ENCODE data around the gene FAM184B. TPM values are rescaled to one million over a fixed set of nuclear protein-coding genes. Genes with fewer than 3 reads are reported as not detected.

The FAM184B gene
- total and polyA plus RNA-seq, 2 experiments from 2014 or later, result not detected

DNA sequence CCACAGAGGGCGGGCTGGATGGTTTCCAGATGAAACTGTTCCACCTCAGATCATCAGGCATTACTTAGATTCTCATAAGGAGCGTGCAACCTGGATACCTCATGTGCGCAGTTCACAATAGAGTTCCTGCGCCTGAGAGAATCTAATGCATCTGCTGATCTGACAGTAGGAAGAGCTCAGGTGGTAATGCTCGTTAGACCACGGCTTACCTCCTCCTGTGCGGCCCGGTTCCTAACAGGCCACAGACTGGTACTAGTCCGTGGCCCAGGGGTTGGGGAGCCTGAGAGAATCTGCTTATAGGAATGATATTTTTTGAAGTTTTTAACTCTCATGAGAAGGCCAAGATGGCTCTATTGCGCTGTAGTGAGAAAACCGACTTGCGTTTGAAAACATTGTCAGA, 34.7 kb upstream of the FAM184B start:
- 97% methylated on average over 12 of the region's 12 CpGs for WGBS (ENCODE audit: low lambda C conversion rate, missing lambda C conversion rate)
- no peak overlapping the region for H2AFZ ChIP-seq
- DNase-seq (ENCODE audit: low spot score), result no peak

DNA sequence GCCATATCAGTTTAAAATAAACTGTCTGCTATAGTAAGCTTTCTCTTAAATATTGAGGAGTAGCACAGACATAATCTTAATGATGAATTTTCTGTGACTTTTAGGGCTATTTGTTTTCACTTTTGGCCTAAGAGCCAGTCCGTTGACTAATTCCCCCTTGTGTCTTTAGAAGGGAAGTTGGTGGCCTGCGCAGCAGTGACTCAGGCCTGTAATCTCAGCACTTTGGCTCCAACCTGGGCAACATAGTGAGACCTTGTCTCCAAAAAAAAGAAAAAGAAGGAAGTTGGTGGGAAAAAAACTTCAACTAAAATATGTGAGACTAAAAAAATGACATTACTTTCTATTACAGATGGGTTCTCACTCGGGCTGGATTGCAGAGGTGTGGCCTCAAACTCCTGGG, 32.7 kb upstream of the FAM184B start:
- WGBS (ENCODE audit: low lambda C conversion rate, missing lambda C conversion rate), result 87% methylated on average over 3 of the region's 3 CpGs
- Histone ChIP-seq H3K27ac (no peak overlapping the region), H3K9me3 (ENCODE audit: low read depth) (no peaks in the 10 kb centered on the region), H3K4me3 (no peak overlapping the region), H3K4me1 (ENCODE audit: insufficient read depth) (peaks cover 3% of the 10 kb centered on the region), H3K9me2 (replicated peaks; ENCODE audit: insufficient read depth) (no peaks in the 10 kb centered on the region), H3K4me2 (no peak overlapping the region), H3K27me3 (no peaks in the 10 kb centered on the region), H4K20me1 (ENCODE audit: insufficient read depth, poor library complexity, severe bottlenecking) (peaks cover 10% of the 10 kb centered on the region), H3K36me3 (replicated peaks; ENCODE audit: insufficient read depth, low read depth) (no peaks in the 10 kb centered on the region), H3K79me2 (peaks cover 48% of the 10 kb centered on the region), H2AFZ (no peak overlapping the region)
- no peak for DNase-seq (ENCODE audit: low spot score)
- TF ChIP-seq EZH2 (IDR thresholded peaks at IDR 0.05; ENCODE audit: borderline replicate concordance) (no peak), EZH2phosphoT487 (IDR thresholded peaks at IDR 0.05; ENCODE audit: low read depth, severe bottlenecking, unreplicated experiment) (no peak)
- TF ChIP-seq, protein P1, sequence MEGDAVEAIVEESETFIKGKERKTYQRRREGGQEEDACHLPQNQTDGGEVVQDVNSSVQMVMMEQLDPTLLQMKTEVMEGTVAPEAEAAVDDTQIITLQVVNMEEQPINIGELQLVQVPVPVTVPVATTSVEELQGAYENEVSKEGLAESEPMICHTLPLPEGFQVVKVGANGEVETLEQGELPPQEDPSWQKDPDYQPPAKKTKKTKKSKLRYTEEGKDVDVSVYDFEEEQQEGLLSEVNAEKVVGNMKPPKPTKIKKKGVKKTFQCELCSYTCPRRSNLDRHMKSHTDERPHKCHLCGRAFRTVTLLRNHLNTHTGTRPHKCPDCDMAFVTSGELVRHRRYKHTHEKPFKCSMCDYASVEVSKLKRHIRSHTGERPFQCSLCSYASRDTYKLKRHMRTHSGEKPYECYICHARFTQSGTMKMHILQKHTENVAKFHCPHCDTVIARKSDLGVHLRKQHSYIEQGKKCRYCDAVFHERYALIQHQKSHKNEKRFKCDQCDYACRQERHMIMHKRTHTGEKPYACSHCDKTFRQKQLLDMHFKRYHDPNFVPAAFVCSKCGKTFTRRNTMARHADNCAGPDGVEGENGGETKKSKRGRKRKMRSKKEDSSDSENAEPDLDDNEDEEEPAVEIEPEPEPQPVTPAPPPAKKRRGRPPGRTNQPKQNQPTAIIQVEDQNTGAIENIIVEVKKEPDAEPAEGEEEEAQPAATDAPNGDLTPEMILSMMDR (IDR thresholded peaks at IDR 0.05; ENCODE audit: poor library complexity), result no peak

More for the DNA sequence above, 34.7 kb upstream of the FAM184B start:
- Histone ChIP-seq H3K9me3 (ENCODE audit: low read depth) (no peaks in the 10 kb centered on the region), H3K79me2 (peaks cover 37% of the 10 kb centered on the region), H3K27me3 (no peaks in the 10 kb centered on the region), H3K4me1 (ENCODE audit: insufficient read depth) (no peaks in the 10 kb centered on the region), H3K4me2 (no peak overlapping the region), H3K27ac (no peak overlapping the region), H3K9me2 (replicated peaks; ENCODE audit: insufficient read depth) (no peaks in the 10 kb centered on the region), H3K4me3 (no peak overlapping the region), H4K20me1 (ENCODE audit: insufficient read depth, poor library complexity, severe bottlenecking) (no peaks in the 10 kb centered on the region), H3K36me3 (replicated peaks; ENCODE audit: insufficient read depth, low read depth) (no peaks in the 10 kb centered on the region)
- TF ChIP-seq EZH2 (IDR thresholded peaks at IDR 0.05; ENCODE audit: borderline replicate concordance) (no peak), EZH2phosphoT487 (IDR thresholded peaks at IDR 0.05; ENCODE audit: low read depth, severe bottlenecking, unreplicated experiment) (no peak)
- TF ChIP-seq, protein P1 (IDR thresholded peaks at IDR 0.05; ENCODE audit: poor library complexity), result no peak

DNA sequence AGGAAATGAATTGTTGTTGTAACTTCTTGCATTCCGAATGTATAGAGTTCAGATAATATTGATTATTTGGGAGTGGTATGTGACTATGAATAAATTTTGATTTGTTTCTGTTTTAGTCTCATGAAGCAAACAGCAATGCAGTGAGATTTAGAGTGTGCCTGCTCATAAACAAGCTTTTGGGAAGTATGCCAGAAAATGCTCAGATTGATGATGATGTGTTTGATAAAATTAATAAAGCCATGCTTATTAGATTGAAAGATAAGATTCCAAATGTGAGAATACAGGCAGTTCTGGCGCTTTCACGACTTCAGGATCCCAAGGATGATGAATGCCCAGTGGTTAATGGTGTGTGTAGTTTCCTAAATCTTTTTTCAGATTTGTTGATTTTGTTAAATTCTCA, 31.4 kb upstream of the FAM184B start:
- H3K27me3 ChIP-seq, result no peaks in the 10 kb centered on the region
- peaks cover 14% of the 10 kb centered on the region for H3K4me1 ChIP-seq (ENCODE audit: insufficient read depth)
- no peaks in the 10 kb centered on the region for H3K9me2 ChIP-seq (replicated peaks; ENCODE audit: insufficient read depth)
- 83% methylated on average over 3 of the region's 3 CpGs for WGBS (ENCODE audit: low lambda C conversion rate, missing lambda C conversion rate)
- DNase-seq (ENCODE audit: low spot score), result no peak
- no peak overlapping the region for H3K4me3 ChIP-seq
- H3K36me3 ChIP-seq (replicated peaks; ENCODE audit: insufficient read depth, low read depth), result no peaks in the 10 kb centered on the region
- H3K9me3 ChIP-seq (ENCODE audit: low read depth), result no peaks in the 10 kb centered on the region
- no peak overlapping the region for H3K27ac ChIP-seq
- no peak for TF ChIP-seq EZH2phosphoT487 (IDR thresholded peaks at IDR 0.05; ENCODE audit: low read depth, severe bottlenecking, unreplicated experiment)
- TF ChIP-seq, protein P1 (IDR thresholded peaks at IDR 0.05; ENCODE audit: poor library complexity), result no peak
- TF ChIP-seq EZH2 (IDR thresholded peaks at IDR 0.05; ENCODE audit: borderline replicate concordance), result no peak
- peaks cover 21% of the 10 kb centered on the region for H4K20me1 ChIP-seq (ENCODE audit: insufficient read depth, poor library complexity, severe bottlenecking)
- H2AFZ ChIP-seq, result no peak overlapping the region
- H3K79me2 ChIP-seq, result peaks cover 61% of the 10 kb centered on the region
- H3K4me2 ChIP-seq, result peak overlapping the region; percentile 73

DNA sequence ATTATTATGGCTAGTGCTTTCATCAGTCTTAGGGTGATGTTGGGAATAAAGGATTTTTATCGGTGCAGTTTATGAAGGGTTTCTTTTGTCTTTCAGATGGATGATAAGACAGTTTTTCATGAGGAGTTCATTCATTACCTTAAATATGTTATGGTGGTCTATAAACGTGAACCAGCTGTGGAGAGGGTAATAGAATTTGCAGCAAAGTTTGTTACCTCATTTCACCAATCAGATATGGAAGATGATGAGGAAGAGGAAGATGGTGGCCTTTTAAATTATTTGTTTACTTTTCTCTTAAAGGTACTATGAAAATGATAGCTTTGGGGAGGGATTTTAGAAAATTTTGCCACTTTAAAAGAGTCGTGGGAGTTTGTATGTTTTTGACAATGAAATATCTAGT, 30.7 kb upstream of the FAM184B start:
- Histone ChIP-seq H3K27me3 (no peaks in the 10 kb centered on the region), H3K4me1 (ENCODE audit: insufficient read depth) (peaks cover 16% of the 10 kb centered on the region), H3K9me2 (replicated peaks; ENCODE audit: insufficient read depth) (no peaks in the 10 kb centered on the region), H3K36me3 (replicated peaks; ENCODE audit: insufficient read depth, low read depth) (no peaks in the 10 kb centered on the region), H3K4me2 (peak overlapping the region; percentile 73), H3K79me2 (peaks cover 68% of the 10 kb centered on the region), H4K20me1 (ENCODE audit: insufficient read depth, poor library complexity, severe bottlenecking) (peaks cover 28% of the 10 kb centered on the region), H2AFZ (peak overlapping the region; percentile 18), H3K27ac (no peak overlapping the region), H3K9me3 (ENCODE audit: low read depth) (no peaks in the 10 kb centered on the region), H3K4me3 (peak overlapping the region; percentile 26)
- WGBS (ENCODE audit: low lambda C conversion rate, missing lambda C conversion rate), result 17% methylated on average over 3 of the region's 3 CpGs
- DNase-seq (ENCODE audit: low spot score), result no peak
- TF ChIP-seq, protein P1 (IDR thresholded peaks at IDR 0.05; ENCODE audit: poor library complexity), result no peak
- no peak for TF ChIP-seq EZH2 (IDR thresholded peaks at IDR 0.05; ENCODE audit: borderline replicate concordance)
- TF ChIP-seq EZH2phosphoT487 (IDR thresholded peaks at IDR 0.05; ENCODE audit: low read depth, severe bottlenecking, unreplicated experiment), result no peak
